HCT116 (cell line): ENCODE data around the gene CST2. TPM values are rescaled to one million over a fixed set of nuclear protein-coding genes. Genes with fewer than 3 reads are reported as not detected.

ENCODE experiments used
- ATAC-seq: fragments of 200-7000 bp; cut with Tn5 transposase; 2 replicates; pipeline ENCODE4 v1.9.1; 2020; ENCODE audit warnings: mild to moderate bottlenecking, moderate library complexity
- BruUV-seq: library from RNA; stranded (reverse); fragments of 400-500 nt; replicated peaks from 2 replicates; lab custom pipeline; 2021; lab: Mats Ljungman, UMichigan
- CTCF ChIA-PET: fragments of 300-600 bp; sonication (Branson Sonifier 250); formaldehyde crosslinking; loops from one replicate; lab custom pipeline; 2021; ENCODE audit warnings: antibody characterized with exemption; lab: Charles Lee
- POLR2A ChIA-PET: fragments of 300-600, 350-600 bp; sonication (Branson Sonifier 250); formaldehyde crosslinking; loops from one replicate; lab custom pipeline; 2021; ENCODE audit warnings: antibody characterized with exemption; lab: Charles Lee
- RAD21 ChIA-PET, 2 experiments: fragments of 300-600 bp; sonication (Branson Sonifier 250); formaldehyde crosslinking; loops; one replicate each; lab custom pipeline; 2023; ENCODE audit warnings: low total read pairs in 2 of 2; ENCODE audit not compliant: uncharacterized antibody in 2 of 2, unreplicated experiment in 2 of 2, low non-redundant PET in 1 of 2; lab: Charles Lee
- DNase-seq: peaks from one replicate; pipeline ENCODE4 v3.0.0-alpha.2; 2010; ENCODE audit warnings: low read depth, low spot score
- H2AFZ ChIP-seq: fragments of 200-600 bp; shearing (Covaris generic), sonication (generic); 2 replicates; pipeline ENCODE4 v1.6.1; 2017; ENCODE audit warnings: low read depth, mixed run types, mixed read lengths, antibody characterized with exemption, low read length; ENCODE audit not compliant: poor library complexity, severe bottlenecking
- H3K27ac ChIP-seq: 2 replicates; pipeline ENCODE4 v1.5.1; 2012; ENCODE audit warnings: low read depth, low read length
- H3K27me3 ChIP-seq: fragments of 200-600 bp; sonication (generic); 2 replicates; pipeline ENCODE4 v1.6.1; 2016; ENCODE audit warnings: mixed run types, low read length, mixed read lengths; ENCODE audit not compliant: insufficient read depth
- H3K36me3 ChIP-seq, 2 experiments: fragments of 200-500 bp in 1 of 2; fragments of 200-600 bp in 1 of 2; sonication (Bioruptor generic) in 1 of 2; sonication (generic) in 1 of 2; 2 replicates each; pipeline versions ENCODE4 v1.5.1 to v1.6.1; 2014 to 2016; ENCODE audit warnings: low read length in 2 of 2, inconsistent platforms in 1 of 2, mixed read lengths in 1 of 2, mixed run types in 1 of 2; ENCODE audit not compliant: insufficient read depth in 2 of 2, control insufficient read depth in 1 of 2
- H3K4me1 ChIP-seq, 2 experiments: fragments of 200-600 bp in 1 of 2; sonication (generic) in 1 of 2; 2 replicates each; pipeline versions ENCODE4 v1.5.1 to v1.6.1; 2012 to 2017; ENCODE audit warnings: low read length in 2 of 2, inconsistent platforms in 1 of 2, mild to moderate bottlenecking in 1 of 2, mixed read lengths in 1 of 2, mixed run types in 1 of 2, moderate library complexity in 1 of 2; ENCODE audit not compliant: insufficient read depth in 2 of 2, control insufficient read depth in 1 of 2
- H3K4me2 ChIP-seq: fragments of 200-600 bp; sonication (generic); 2 replicates; pipeline ENCODE4 v1.6.1; 2017; ENCODE audit warnings: mixed run types, low read length, mixed read lengths
- H3K4me3 ChIP-seq, 2 experiments: fragments of 200-600 bp in 1 of 2; sonication (generic) in 1 of 2; replicated peaks in 1 of 2; 2 replicates each; pipeline ENCODE4 v1.5.1; 2011 to 2016; ENCODE audit warnings: low read length in 2 of 2, control low read depth in 1 of 2, low read depth in 1 of 2, mild to moderate bottlenecking in 1 of 2, mixed read lengths in 1 of 2, mixed run types in 1 of 2
- H3K79me2 ChIP-seq: fragments of 200-600 bp; sonication (generic); 2 replicates; pipeline ENCODE4 v1.6.1; 2017; ENCODE audit warnings: mild to moderate bottlenecking, mixed run types, low read length, moderate library complexity, mixed read lengths; ENCODE audit not compliant: insufficient read depth
- H3K9ac ChIP-seq: fragments of 200-600 bp; sonication (generic); 2 replicates; pipeline ENCODE4 v1.6.1; 2016; ENCODE audit warnings: low read length, mixed read lengths
- H3K9me2 ChIP-seq: fragments of 200-600 bp; sonication (generic), shearing (Covaris generic); 2 replicates; pipeline ENCODE4 v1.6.1; 2017; ENCODE audit warnings: mixed run types, mild to moderate bottlenecking, moderate library complexity; ENCODE audit not compliant: insufficient read depth
- H3K9me3 ChIP-seq, 2 experiments: fragments of 200-500 bp in 1 of 2; fragments of 200-600 bp in 1 of 2; sonication (Bioruptor generic) in 1 of 2; sonication (generic) in 1 of 2; 2 replicates each; pipeline ENCODE4 v1.6.1; 2014 to 2017; ENCODE audit warnings: low read length in 2 of 2, mixed read lengths in 2 of 2, inconsistent platforms in 1 of 2, low read depth in 1 of 2, mild to moderate bottlenecking in 1 of 2, mixed run types in 1 of 2, moderate library complexity in 1 of 2; ENCODE audit not compliant: control insufficient read depth in 1 of 2, insufficient read depth in 1 of 2
- H4K20me1 ChIP-seq: fragments of 200-600 bp; sonication (generic), shearing (Covaris generic); 2 replicates; pipeline ENCODE4 v1.6.1; 2017; ENCODE audit warnings: mixed run types, mild to moderate bottlenecking, moderate library complexity; ENCODE audit not compliant: insufficient read depth
- CBX3 ChIP-seq: IDR thresholded peaks from 2 replicates; pipeline ENCODE4 v1.6.1; 2012; ENCODE audit warnings: low read depth
- CEBPB ChIP-seq: IDR thresholded peaks from 2 replicates; pipeline ENCODE4 v1.6.1; 2012; ENCODE audit warnings: low read depth
- EGR1 ChIP-seq: IDR thresholded peaks from 2 replicates; pipeline ENCODE4 v1.6.1; 2012; ENCODE audit warnings: low read depth
- ELF1 ChIP-seq: IDR thresholded peaks from 2 replicates; pipeline ENCODE4 v1.6.1; 2012; ENCODE audit warnings: low read depth, borderline replicate concordance
- EZH2 ChIP-seq: fragments of 200-600 bp; sonication (generic); IDR thresholded peaks from 2 replicates; pipeline ENCODE4 v1.6.1; 2017; ENCODE audit warnings: antibody characterized with exemption, mixed run types
- EZH2phosphoT487 ChIP-seq: fragments of 200-600 bp; IDR thresholded peaks from 2 replicates; pipeline ENCODE4 v1.6.1; 2018; ENCODE audit warnings: antibody characterized with exemption, borderline replicate concordance
- MAX ChIP-seq: IDR thresholded peaks from 2 replicates; pipeline ENCODE4 v1.6.1; 2012
- POLR2A ChIP-seq: IDR thresholded peaks from 2 replicates; pipeline ENCODE4 v1.7.0; 2011; ENCODE audit warnings: borderline replicate concordance; ENCODE audit not compliant: insufficient read depth, insufficient read length; ENCODE audit errors: extremely low read depth
- POLR2AphosphoS5 ChIP-seq: IDR thresholded peaks from 2 replicates; pipeline ENCODE4 v1.6.1; 2011; ENCODE audit warnings: mild to moderate bottlenecking, low read depth, low read length, moderate library complexity
- RAD21 ChIP-seq: IDR thresholded peaks from 2 replicates; pipeline ENCODE4 v1.6.1; 2012; ENCODE audit warnings: low read depth, mild to moderate bottlenecking
- REST ChIP-seq: IDR thresholded peaks from 2 replicates; pipeline ENCODE4 v1.6.1; 2012; ENCODE audit warnings: low read depth
- TCF7L2 ChIP-seq: IDR thresholded peaks from 2 replicates; pipeline ENCODE4 v1.7.0; 2011; ENCODE audit warnings: borderline replicate concordance, inconsistent platforms; ENCODE audit not compliant: insufficient read depth, insufficient read length; ENCODE audit errors: extremely low read depth
- YY1 ChIP-seq: IDR thresholded peaks from 2 replicates; pipeline ENCODE4 v1.6.1; 2011; ENCODE audit warnings: low read length, low read depth, moderate library complexity, mild to moderate bottlenecking; ENCODE audit not compliant: insufficient replicate concordance; ENCODE audit errors: extremely low read depth
- ZBTB33 ChIP-seq: IDR thresholded peaks from 2 replicates; pipeline ENCODE4 v1.6.1; 2011; ENCODE audit warnings: mild to moderate bottlenecking, low read length, moderate library complexity; ENCODE audit not compliant: insufficient replicate concordance; ENCODE audit errors: extremely low read depth
- ZNF274 ChIP-seq: fragments of 200-500 bp; sonication (Bioruptor generic); IDR thresholded peaks from 2 replicates; pipeline ENCODE4 v1.6.1; 2014; ENCODE audit warnings: mild to moderate bottlenecking, low read depth, low read length, inconsistent platforms
- intact Hi-C: fragments of 100-400 bp; cut with micrococcal nuclease; formaldehyde crosslinking; loops from 2 replicates; pipeline ENCODE4 v1.10.0; 2022
- total RNA-seq: library from RNA; stranded (reverse); gene quantifications from one replicate; pipeline ENCODE4 v1.2.1, GENCODE V29; 2021; ENCODE audit not compliant: unreplicated experiment

Gene CST2
- total RNA-seq, 1 experiment from 2014 or later: not detected

GRCh38 chr20:23873370-23874015 lies 47.0 kb upstream of the CST2 start:
- Histone ChIP-seq H4K20me1 (no peaks in the 10 kb centered on the region), H3K9me2 (no peaks in the 10 kb centered on the region), H3K27me3 (peaks cover 20% of the 10 kb centered on the region), H2AFZ (no peak overlapping the region), H3K9me3 (no peaks in the 10 kb centered on the region), H3K36me3 (no peaks in the 10 kb centered on the region)
- no peak for ATAC-seq
- no TSS peak for BruUV-seq
- TF ChIP-seq EZH2phosphoT487 (no peak), CEBPB (no peak), EZH2 (no peak), POLR2A (no peak), ELF1 (no peak), POLR2AphosphoS5 (no peak), CBX3 (no peak), ZNF274 (no peak), RAD21 (no peak), ZBTB33 (no peak), MAX (no peak), REST (no peak), YY1 (no peak), EGR1 (no peak), TCF7L2 (no peak)
- TF ChIP-seq, all 23 proteins: peak for 0
- no peaks in the 10 kb centered on the region for H3K4me1 ChIP-seq
- intact Hi-C loops: no loop called here
- ChIA-PET RAD21 (no interaction called here), POLR2A (no interaction called here), CTCF (no interaction called here)
- H3K79me2 ChIP-seq: no peaks in the 10 kb centered on the region
- DNase-seq: no peak
- no peak overlapping the region for H3K4me3 ChIP-seq
- no peak overlapping the region for H3K4me2 ChIP-seq
- no peak overlapping the region for H3K27ac ChIP-seq
- H3K9ac ChIP-seq: no peak overlapping the region
